CD14-positive monocyte (primary cell): Measurements from ENCODE around the gene CHI3L2. TPM values are rescaled to one million over a fixed set of nuclear protein-coding genes. Genes with fewer than 3 reads are reported as not detected.

Source experiments
- DNase-seq, 3 donors: peaks; one replicate each; pipeline ENCODE4 v3.0.0-alpha.2; 2011 to 2022
- H2AFZ ChIP-seq: 2 replicates; pipeline ENCODE4 v1.6.0; 2012; ENCODE audit warnings: mild to moderate bottlenecking, low read depth, low read length, inconsistent platforms; ENCODE audit not compliant: insufficient read depth, poor library complexity, severe bottlenecking
- H3K27ac ChIP-seq, 2 donors: 1 replicate in 1 of 2; 2 replicates in 1 of 2; pipeline ENCODE4 v1.5.1; 2012 to 2013; ENCODE audit warnings: low read length in 2 of 2, control low read depth in 1 of 2, inconsistent platforms in 1 of 2, low read depth in 1 of 2, mild to moderate bottlenecking in 1 of 2
- H3K27me3 ChIP-seq, 2 donors: one replicate each; pipeline versions ENCODE4 v1.6.0 to v1.6.1; 2011 to 2013; ENCODE audit warnings: low read length in 2 of 2; ENCODE audit not compliant: control insufficient read depth in 2 of 2, insufficient read depth in 2 of 2
- H3K36me3 ChIP-seq, 2 donors: replicated peaks in 1 of 2; 1 replicate in 1 of 2; 2 replicates in 1 of 2; pipeline versions ENCODE4 v1.5.1 to v1.6.1; 2012 to 2013; ENCODE audit warnings: low read length in 2 of 2, control low read depth in 1 of 2, inconsistent platforms in 1 of 2, mild to moderate bottlenecking in 1 of 2; ENCODE audit not compliant: insufficient read depth in 2 of 2, control insufficient read depth in 1 of 2
- H3K4me1 ChIP-seq, 2 donors: 1 replicate in 1 of 2; 2 replicates in 1 of 2; pipeline versions ENCODE4 v1.5.1 to v1.6.1; 2012 to 2013; ENCODE audit warnings: low read length in 2 of 2, control low read depth in 1 of 2, inconsistent platforms in 1 of 2, mild to moderate bottlenecking in 1 of 2, moderate library complexity in 1 of 2; ENCODE audit not compliant: insufficient read depth in 2 of 2, control insufficient read depth in 1 of 2
- H3K4me2 ChIP-seq: replicated peaks from 2 replicates; pipeline ENCODE3; 2012; ENCODE audit warnings: low read length, moderate library complexity, mild to moderate bottlenecking; ENCODE audit not compliant: poor library complexity, severe bottlenecking; ENCODE audit errors: extremely low read depth
- H3K4me3 ChIP-seq, 3 experiments: fragments of 200-600 bp in 1 of 3; sonication (generic) in 1 of 3; replicated peaks in 1 of 3; 1 replicate in 2 of 3; 2 replicates in 1 of 3; pipeline ENCODE4 v1.5.1; 2011 to 2013; ENCODE audit warnings: low read length in 3 of 3, mild to moderate bottlenecking in 3 of 3, control low read depth in 2 of 3, low read depth in 2 of 3, inconsistent platforms in 1 of 3, moderate library complexity in 1 of 3
- H3K79me2 ChIP-seq: 2 replicates; pipeline ENCODE4 v1.6.0; 2012; ENCODE audit warnings: mild to moderate bottlenecking, control low read depth, inconsistent platforms, low read length, moderate library complexity; ENCODE audit not compliant: insufficient read depth
- H3K9ac ChIP-seq: 2 replicates; pipeline ENCODE4 v1.6.0; 2017; ENCODE audit warnings: low read length, mild to moderate bottlenecking; ENCODE audit not compliant: insufficient read depth, poor library complexity, severe bottlenecking
- H3K9me3 ChIP-seq, 2 donors: replicated peaks in 1 of 2; 1 replicate in 1 of 2; 2 replicates in 1 of 2; pipeline versions ENCODE4 v1.5.1 to v1.6.1; 2012 to 2013; ENCODE audit warnings: low read length in 2 of 2, control low read depth in 1 of 2; ENCODE audit not compliant: control insufficient read depth in 1 of 2, insufficient read depth in 1 of 2
- H4K20me1 ChIP-seq: 2 replicates; pipeline ENCODE4 v1.6.0; 2012; ENCODE audit warnings: mild to moderate bottlenecking, low read length, control low read depth, moderate library complexity; ENCODE audit not compliant: insufficient read depth
- H3K27ac Mint-ChIP-seq, 7 donors: one replicate each; pipeline ENCODE4 v1.8.0; 2020; ENCODE audit warnings: mild to moderate bottlenecking in 7 of 7, mixed read lengths in 7 of 7, moderate library complexity in 6 of 7, inconsistent platforms in 2 of 7
- H3K27me3 Mint-ChIP-seq, 3 donors: one replicate each; pipeline ENCODE4 v1.8.0; 2021 to 2022; ENCODE audit warnings: low read depth in 3 of 3, mild to moderate bottlenecking in 3 of 3, mixed read lengths in 3 of 3, moderate library complexity in 3 of 3, inconsistent platforms in 1 of 3
- H3K36me3 Mint-ChIP-seq, 2 donors: one replicate each; pipeline ENCODE4 v1.8.0; 2020; ENCODE audit warnings: mixed read lengths in 2 of 2, inconsistent platforms in 1 of 2, mild to moderate bottlenecking in 1 of 2
- H3K4me1 Mint-ChIP-seq: one replicate; pipeline ENCODE4 v1.8.0; 2020; ENCODE audit warnings: mild to moderate bottlenecking, mixed read lengths
- H3K4me3 Mint-ChIP-seq, 2 donors: one replicate each; pipeline ENCODE4 v1.8.0; 2020; ENCODE audit warnings: mild to moderate bottlenecking in 2 of 2, mixed read lengths in 2 of 2, moderate library complexity in 1 of 2
- H3K9me3 Mint-ChIP-seq, 7 donors: one replicate each; pipeline ENCODE4 v1.8.0; 2020 to 2022; ENCODE audit warnings: mixed read lengths in 7 of 7, mild to moderate bottlenecking in 6 of 7, moderate library complexity in 6 of 7, inconsistent platforms in 2 of 7
- WGBS: methylation state at CpG from one replicate; pipeline ENCODE4 v1.1.5; 2013; ENCODE audit warnings: missing lambda C conversion rate; ENCODE audit not compliant: insufficient coverage; 5-methylcytosine and 5-hydroxymethylcytosine counted together
- intact Hi-C, 2 donors: fragments of 100-400 bp; cut with micrococcal nuclease; formaldehyde crosslinking; loops; one replicate each; pipeline versions ENCODE4 v1.15.0 to v1.15.1; 2023
- polyA plus RNA-seq, 3 donors: library from polyadenylated mRNA; depleted of rRNA in 1 of 3; unstranded in 2 of 3; stranded (reverse) in 1 of 3; fragments of 300-500 nt in 2 of 3; fragments of >200 nt in 1 of 3; fragmentation: Illumina TruSeq in 2 of 3; gene quantifications; 1 replicate in 2 of 3; 2 replicates in 1 of 3; pipeline ENCODE4 v1.2.3, GENCODE V29; 2012 to 2021
- TF ChIP-seq, protein P1 (sequence below): fragments of 200-600 bp; IDR thresholded peaks from one replicate; pipeline ENCODE4 v1.8.0; 2022; ENCODE audit warnings: antibody characterized with exemption, mild to moderate bottlenecking

The CHI3L2 gene
- polyA plus RNA-seq, 3 donors: 1.2 to 9.9 (median 1.4) TPM

DNA sequence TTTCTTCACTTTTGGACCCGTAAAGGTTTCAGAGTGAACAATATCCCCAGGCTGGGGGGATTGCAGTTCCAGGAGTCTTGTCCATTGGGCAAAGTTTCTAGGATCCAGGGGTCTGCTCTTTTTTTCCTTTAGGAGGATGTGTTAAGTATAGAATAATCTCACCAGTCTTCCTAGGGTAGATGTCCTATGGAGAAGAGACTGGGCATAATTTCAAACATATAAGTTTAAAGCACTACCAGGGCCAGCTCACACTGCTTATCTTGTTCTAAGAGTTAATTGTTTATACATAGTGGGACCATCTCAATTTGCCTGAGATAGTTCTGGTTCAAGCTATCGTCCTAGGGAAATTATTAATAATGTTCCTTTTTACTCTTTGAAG lies 1.2 kb downstream of the CHI3L2 start:
- no peak overlapping the region for H3K4me3 ChIP-seq
- no CpG with 5 or more reads among the region's 2 CpGs for WGBS
- no peak overlapping the region for H3K4me2 ChIP-seq
- no peaks in the 10 kb centered on the region for H3K79me2 ChIP-seq
- Mint-ChIP-seq H3K9me3 (no peaks in the 10 kb centered on the region), H3K4me3 (no peak overlapping the region), H3K4me1 (peaks cover 26% of the 10 kb centered on the region), H3K36me3 (no peaks in the 10 kb centered on the region), H3K27ac (no peak overlapping the region), H3K27me3 (peaks cover 0 to 2% (median 0%) of the 10 kb centered on the region in 3 donors)
- H3K27ac ChIP-seq: no peak overlapping the region
- H3K27me3 ChIP-seq: no peaks in the 10 kb centered on the region
- H3K36me3 ChIP-seq: no peaks in the 10 kb centered on the region
- H3K9ac ChIP-seq: no peak overlapping the region
- no peaks in the 10 kb centered on the region for H3K9me3 ChIP-seq
- no peaks in the 10 kb centered on the region for H4K20me1 ChIP-seq
- no peak overlapping the region for H2AFZ ChIP-seq
- DNase-seq: no peak
- intact Hi-C loops: loop anchor here in 1 of 2 donors (10.0 kb wide), 2 partner anchors 116 to 176 kb away; no protein-coding TSS in a partner anchor
- TF ChIP-seq, protein P1, sequence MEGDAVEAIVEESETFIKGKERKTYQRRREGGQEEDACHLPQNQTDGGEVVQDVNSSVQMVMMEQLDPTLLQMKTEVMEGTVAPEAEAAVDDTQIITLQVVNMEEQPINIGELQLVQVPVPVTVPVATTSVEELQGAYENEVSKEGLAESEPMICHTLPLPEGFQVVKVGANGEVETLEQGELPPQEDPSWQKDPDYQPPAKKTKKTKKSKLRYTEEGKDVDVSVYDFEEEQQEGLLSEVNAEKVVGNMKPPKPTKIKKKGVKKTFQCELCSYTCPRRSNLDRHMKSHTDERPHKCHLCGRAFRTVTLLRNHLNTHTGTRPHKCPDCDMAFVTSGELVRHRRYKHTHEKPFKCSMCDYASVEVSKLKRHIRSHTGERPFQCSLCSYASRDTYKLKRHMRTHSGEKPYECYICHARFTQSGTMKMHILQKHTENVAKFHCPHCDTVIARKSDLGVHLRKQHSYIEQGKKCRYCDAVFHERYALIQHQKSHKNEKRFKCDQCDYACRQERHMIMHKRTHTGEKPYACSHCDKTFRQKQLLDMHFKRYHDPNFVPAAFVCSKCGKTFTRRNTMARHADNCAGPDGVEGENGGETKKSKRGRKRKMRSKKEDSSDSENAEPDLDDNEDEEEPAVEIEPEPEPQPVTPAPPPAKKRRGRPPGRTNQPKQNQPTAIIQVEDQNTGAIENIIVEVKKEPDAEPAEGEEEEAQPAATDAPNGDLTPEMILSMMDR: no peak
- peaks cover 19 to 22% of the 10 kb centered on the region in 2 donors for H3K4me1 ChIP-seq

DNA sequence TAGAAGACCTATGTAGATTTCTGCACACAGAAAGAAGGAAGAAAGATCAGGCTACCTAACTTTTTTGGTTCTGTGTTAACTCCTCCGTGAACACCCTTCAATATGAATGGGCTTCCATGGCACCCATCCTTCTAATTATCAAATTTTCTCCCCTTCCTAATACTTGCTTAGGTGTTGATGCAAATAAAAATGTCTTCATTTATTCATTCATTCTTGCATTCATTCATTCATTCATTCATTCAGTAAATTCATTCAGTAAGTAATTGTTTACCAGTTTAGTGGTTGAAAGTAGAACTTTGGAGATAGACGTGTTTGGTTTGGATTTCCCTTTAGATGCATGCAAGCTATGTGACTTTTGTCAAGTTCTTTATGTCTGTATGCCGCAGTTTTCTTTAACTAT lies 4.6 kb downstream of the CHI3L2 start:
- TF ChIP-seq, protein P1: no peak
- Histone ChIP-seq H3K4me2 (no peak overlapping the region), H3K9ac (no peak overlapping the region), H2AFZ (no peak overlapping the region), H3K36me3 (no peaks in the 10 kb centered on the region), H3K27me3 (peaks cover 2 to 6% of the 10 kb centered on the region in 2 donors), H3K79me2 (no peaks in the 10 kb centered on the region), H3K9me3 (no peaks in the 10 kb centered on the region), H4K20me1 (no peaks in the 10 kb centered on the region), H3K4me1 (peaks cover 12 to 15% of the 10 kb centered on the region in 2 donors), H3K27ac (no peak overlapping the region), H3K4me3 (no peak overlapping the region)
- no CpG with 5 or more reads among the region's 3 CpGs for WGBS
- H3K4me1 Mint-ChIP-seq: peaks cover 16% of the 10 kb centered on the region
- H3K36me3 Mint-ChIP-seq: no peaks in the 10 kb centered on the region
- no peak overlapping the region for H3K27ac Mint-ChIP-seq
- peaks cover 4 to 17% (median 7%) of the 10 kb centered on the region in 3 donors for H3K27me3 Mint-ChIP-seq
- intact Hi-C loops: no loop called here
- H3K4me3 Mint-ChIP-seq: no peak overlapping the region
- peaks cover 0 to 2% (median 0%) of the 10 kb centered on the region in 7 donors for H3K9me3 Mint-ChIP-seq
- DNase-seq: no peak
